HG03025 (cell line): ENCODE data around the gene PTPN18.
"Not testable (repeated sequence)": the region's sequence is repeated elsewhere in the genome, so short reads cannot be mapped to it uniquely, and the experiment has no call there.

Source experiments
- ATAC-seq: cut with Tn5 transposase; IDR thresholded peaks from one replicate; pipeline ENCODE4 v1.9.1; 2021; ENCODE audit warnings: mild to moderate bottlenecking, moderate library complexity; ENCODE audit not compliant: unreplicated experiment, low FRiP score

Gene PTPN18

DNA sequence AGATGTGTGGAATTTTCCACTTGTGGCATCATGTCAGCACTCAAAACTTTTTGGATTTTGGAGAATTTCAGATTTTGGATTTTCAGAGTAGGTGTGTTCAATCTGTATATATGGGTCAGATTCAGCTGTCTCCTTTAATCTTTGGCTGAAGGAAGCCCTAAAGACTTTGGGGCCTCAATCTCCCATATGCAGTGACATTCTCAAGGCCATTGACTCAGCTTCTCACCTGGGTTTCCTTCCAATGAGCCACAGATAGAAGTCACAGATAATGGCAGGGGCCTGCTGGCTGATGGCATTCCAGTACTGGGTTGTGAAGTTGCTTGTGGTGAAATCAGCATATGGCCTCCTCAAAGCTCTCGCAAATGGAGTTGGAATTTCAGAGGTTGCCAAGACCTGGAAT, 63.0 kb downstream of the PTPN18 start:
- ATAC-seq, result not testable (repeated sequence)
